ENCODE data around the gene GLG1. TPM values are rescaled to one million over a fixed set of nuclear protein-coding genes. Genes with fewer than 3 reads are reported as not detected.
"Not testable (repeated sequence)": the region's sequence is repeated elsewhere in the genome, so short reads cannot be mapped to it uniquely, and the experiment has no call there.

Gene GLG1
- total RNA-seq, 1 experiment from 2014 or later, result 78.4 TPM

DNA sequence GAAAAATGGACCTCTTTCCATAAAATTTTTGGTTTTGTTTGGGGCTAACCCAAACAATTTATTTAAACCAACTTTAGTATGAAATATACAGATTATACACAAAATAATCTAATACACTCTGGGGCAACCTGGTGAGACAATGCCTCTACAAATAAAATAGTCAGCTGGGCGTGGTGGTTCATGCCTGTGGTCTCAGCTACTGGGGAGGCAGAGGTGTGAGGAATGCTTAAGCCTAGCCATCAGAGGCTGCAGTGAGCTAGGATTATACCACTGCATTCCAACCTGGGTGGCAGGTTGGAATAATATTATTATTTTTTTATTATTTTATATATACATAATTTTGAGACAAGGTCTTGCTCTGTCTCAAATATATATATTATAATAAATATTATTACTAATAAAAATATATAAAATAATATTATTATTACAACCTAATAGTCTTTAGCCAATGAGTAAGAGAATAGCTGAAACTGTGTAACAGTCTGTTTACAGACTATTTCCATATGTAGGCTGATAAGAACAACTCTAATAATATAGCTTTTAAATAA lies 50.5 kb downstream of the GLG1 start:
- DNase-seq (ENCODE audit: low spot score), result no peak
- in situ Hi-C loops (cut with HindIII; ENCODE audit: low sequenced_read_pairs), result no loop called here

DNA sequence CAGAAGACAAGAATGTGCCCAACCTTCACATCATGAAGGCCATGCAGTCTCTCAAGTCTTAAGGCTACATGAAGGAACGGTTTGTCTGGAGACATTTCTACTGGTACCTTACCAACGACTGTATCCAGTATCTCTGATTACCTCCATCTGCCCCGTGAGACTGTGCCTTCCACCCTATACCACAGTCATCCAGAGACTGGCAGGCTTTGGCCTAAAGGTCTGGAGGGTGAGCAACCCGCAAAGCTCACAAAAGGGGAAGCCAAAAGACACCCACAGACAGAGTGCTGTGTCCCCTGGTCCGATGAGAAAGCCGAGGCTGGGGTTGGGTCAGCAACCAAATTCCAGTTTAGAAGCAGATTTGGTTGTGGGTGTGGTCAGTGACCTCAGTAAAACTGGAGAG lies 54.6 kb downstream of the GLG1 start:
- in situ Hi-C loops (cut with HindIII; ENCODE audit: low sequenced_read_pairs); DNase-seq (ENCODE audit: low spot score): not testable (repeated sequence)

- in situ Hi-C loops (cut with HindIII; ENCODE audit: low sequenced_read_pairs), result not testable (repeated sequence)
Observed at GRCh38 chr16:74550227-74551019, 56.5 kb downstream of the GLG1 start.

GRCh38 chr16:74546112-74546511 lies 60.8 kb downstream of the GLG1 start:
- DNase-seq (ENCODE audit: low spot score); in situ Hi-C loops (cut with HindIII; ENCODE audit: low sequenced_read_pairs): not testable (repeated sequence)

More at GRCh38 chr16:74550227-74551019, 56.5 kb downstream of the GLG1 start:
- DNase-seq (ENCODE audit: low spot score), result peak; percentile 87

GRCh38 chr16:74542911-74543578 lies 63.9 kb downstream of the GLG1 start:
- peak; percentile 36 for DNase-seq (ENCODE audit: low spot score)
- in situ Hi-C loops (cut with HindIII; ENCODE audit: low sequenced_read_pairs), result not testable (repeated sequence)

DNA sequence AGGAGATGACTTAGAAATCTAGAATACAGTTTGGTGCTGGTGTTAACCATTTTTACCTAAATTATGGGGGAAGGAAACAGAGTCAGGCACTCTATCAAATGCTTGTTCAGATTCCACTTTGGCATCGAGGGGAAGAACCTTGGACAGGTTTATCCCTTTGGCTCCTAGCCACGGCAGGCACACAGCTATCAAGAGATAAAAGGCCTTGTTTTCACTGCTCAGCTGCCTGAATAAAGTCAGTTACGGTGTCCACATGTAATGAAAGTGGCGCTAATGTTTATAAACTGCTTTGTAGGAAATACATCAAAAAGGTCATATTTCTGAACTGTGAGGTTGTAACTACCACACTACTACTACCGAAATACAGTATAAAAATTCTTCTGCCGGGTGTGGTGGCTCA lies 66.3 kb downstream of the GLG1 start:
- peak; percentile 84 for DNase-seq (ENCODE audit: low spot score)
- in situ Hi-C loops (cut with HindIII; ENCODE audit: low sequenced_read_pairs), result not testable (repeated sequence)

GRCh38 chr16:74538801-74539200 lies 68.1 kb downstream of the GLG1 start:
- DNase-seq (ENCODE audit: low spot score); in situ Hi-C loops (cut with HindIII; ENCODE audit: low sequenced_read_pairs): not testable (repeated sequence)

- DNase-seq (ENCODE audit: low spot score); in situ Hi-C loops (cut with HindIII; ENCODE audit: low sequenced_read_pairs): not testable (repeated sequence)
Observed at GRCh38 chr16:74537746-74538145, 69.2 kb downstream of the GLG1 start.

DNA sequence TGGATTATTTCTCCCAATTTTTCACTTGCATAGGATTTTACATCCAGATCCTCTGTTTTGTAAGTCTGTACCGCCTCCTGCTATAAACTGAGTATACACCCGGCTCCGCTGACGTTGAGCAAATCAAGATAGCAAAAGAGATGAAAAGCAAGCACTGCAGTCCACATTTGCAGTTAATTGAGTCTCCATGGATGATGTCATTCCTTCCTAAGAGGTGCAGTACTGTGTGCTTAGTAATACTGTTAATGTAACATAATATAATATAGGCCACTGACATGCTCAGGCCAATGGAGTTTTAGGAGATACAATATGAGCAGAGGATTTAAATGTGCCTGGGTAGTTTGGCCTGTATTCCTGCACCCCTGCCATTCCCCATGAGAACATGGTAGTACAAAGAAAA lies 72.3 kb downstream of the GLG1 start:
- DNase-seq (ENCODE audit: low spot score); in situ Hi-C loops (cut with HindIII; ENCODE audit: low sequenced_read_pairs): not testable (repeated sequence)

DNA sequence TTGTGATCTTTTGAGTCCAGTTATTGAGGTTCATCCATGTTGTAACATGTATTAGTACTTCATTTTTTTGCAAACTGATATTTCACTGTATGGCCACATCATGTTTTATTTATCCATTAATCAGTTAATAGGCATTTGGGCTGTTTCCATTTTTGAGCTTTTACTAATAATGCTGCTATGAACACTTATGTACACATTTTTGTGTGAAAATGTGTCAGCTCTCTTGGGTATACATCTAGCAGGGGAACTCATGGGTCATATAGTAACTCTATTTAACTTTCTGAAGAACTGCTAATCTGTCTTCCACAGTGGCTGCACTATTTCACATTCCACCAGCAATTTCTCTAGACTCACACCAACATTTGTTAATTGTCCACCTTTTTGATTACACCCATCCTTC lies 82.0 kb downstream of the GLG1 start:
- in situ Hi-C loops (cut with HindIII; ENCODE audit: low sequenced_read_pairs), result no loop called here
- no peak for DNase-seq (ENCODE audit: low spot score)

- in situ Hi-C loops (cut with HindIII; ENCODE audit: low sequenced_read_pairs), result no loop called here
- DNase-seq (ENCODE audit: low spot score), result no peak
Observed at GRCh38 chr16:74524117-74524516, 82.8 kb downstream of the GLG1 start.

DNA sequence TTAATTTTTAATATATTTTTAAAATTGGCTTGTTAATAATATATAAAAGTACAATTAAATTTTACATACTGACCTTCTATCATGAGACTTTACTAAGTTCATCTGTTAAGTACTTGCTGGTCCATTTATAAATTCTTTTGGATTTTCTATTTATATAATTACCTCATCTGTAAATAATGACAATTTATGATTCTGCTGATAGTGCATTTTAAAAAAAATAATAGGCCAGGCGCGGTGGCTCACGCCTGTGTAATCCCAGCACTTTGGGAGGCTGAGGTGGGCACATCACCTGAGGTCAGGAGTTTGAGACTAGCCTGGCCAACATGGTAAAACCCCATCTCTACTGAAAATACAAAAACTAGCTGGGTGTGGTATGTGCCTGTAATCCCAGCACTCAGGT lies 83.2 kb downstream of the GLG1 start:
- DNase-seq (ENCODE audit: low spot score); in situ Hi-C loops (cut with HindIII; ENCODE audit: low sequenced_read_pairs): not testable (repeated sequence)

DNA sequence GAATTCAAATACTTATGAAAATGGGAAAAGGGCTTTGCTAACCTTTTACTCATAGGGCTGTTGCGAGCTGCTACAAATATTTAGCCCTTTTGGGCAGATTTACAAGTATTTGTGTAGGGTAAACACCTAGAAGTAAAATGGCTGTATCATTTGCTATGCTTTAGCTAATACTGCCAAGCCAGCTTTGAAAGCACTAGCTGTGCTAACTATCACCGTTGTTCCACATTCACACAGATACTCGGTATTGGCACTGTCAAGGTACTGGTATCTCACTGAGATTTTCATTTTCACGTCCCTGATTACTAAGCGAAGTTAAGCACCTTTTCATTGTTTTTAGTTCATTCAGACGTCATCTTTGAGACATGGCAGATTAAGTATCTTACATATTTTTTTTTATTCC lies 84.8 kb downstream of the GLG1 start:
- in situ Hi-C loops (cut with HindIII; ENCODE audit: low sequenced_read_pairs), result no loop called here

DNA sequence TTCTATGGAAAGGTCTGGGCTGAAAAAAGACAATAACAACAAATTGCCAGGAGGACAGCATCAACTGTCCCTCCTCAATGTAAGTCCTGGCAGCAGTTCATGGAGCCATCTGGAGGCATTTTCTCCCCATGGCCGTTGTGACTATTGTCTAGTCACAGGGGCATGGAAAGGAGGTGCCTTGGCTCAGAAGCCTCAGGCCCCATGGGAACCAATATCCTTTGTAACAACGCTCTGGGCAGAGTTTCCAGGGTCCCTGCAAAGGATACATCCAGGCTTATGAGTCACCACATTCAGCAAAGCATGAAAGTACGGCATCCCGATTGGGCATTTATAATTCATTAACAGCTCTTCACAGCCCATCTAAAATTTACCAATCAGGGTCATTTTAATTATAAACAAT lies 85.2 kb downstream of the GLG1 start:
- in situ Hi-C loops (cut with HindIII; ENCODE audit: low sequenced_read_pairs), result no loop called here
- peak; percentile 94 for DNase-seq (ENCODE audit: low spot score)

More for the DNA sequence above, 84.8 kb downstream of the GLG1 start:
- peak; percentile 52 for DNase-seq (ENCODE audit: low spot score)

- in situ Hi-C loops (cut with HindIII; ENCODE audit: low sequenced_read_pairs); DNase-seq (ENCODE audit: low spot score): not testable (repeated sequence)
Observed at GRCh38 chr16:74518934-74519333, 88.0 kb downstream of the GLG1 start.

DNA sequence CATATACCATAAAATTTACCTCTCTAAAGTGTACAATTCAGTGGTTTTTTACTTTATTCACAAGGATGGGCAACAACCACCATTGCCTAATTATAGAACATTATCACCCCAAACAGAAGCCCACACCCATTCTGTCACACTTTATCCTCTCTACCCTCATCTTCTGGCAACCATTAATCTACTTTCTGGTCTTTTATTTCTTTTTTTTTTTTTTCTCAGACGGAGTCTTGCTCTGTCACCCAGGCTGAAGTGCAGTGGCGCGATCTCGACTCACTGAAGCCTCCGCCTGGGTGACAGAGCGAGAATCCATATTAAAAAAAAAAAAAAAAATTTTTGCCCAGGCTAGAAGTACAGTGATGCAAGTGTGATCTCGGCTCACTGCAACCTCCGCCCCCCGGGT lies 95.0 kb downstream of the GLG1 start:
- in situ Hi-C loops (cut with HindIII; ENCODE audit: low sequenced_read_pairs), result no loop called here
- DNase-seq (ENCODE audit: low spot score), result no peak

DNA sequence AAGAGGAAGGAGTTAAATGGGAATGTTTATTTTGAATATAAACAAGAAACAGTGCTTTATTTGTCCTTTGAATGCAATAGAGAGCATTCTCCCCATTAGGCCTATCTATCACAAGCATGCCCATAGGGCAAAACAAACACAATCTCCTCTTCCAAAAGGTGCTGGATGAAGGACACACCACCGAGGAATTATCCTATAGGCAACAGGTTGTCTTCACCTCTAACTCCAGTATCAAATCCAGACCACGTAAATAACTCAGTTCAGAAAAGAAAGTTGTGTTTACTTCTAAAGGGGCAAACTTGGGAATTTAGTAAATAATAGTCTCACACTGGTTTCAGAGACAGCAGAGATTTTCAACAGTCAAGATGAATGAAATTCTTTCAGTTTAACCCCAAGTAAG lies 101.9 kb downstream of the GLG1 start:
- DNase-seq (ENCODE audit: low spot score), result no peak
- in situ Hi-C loops (cut with HindIII; ENCODE audit: low sequenced_read_pairs), result no loop called here

DNA sequence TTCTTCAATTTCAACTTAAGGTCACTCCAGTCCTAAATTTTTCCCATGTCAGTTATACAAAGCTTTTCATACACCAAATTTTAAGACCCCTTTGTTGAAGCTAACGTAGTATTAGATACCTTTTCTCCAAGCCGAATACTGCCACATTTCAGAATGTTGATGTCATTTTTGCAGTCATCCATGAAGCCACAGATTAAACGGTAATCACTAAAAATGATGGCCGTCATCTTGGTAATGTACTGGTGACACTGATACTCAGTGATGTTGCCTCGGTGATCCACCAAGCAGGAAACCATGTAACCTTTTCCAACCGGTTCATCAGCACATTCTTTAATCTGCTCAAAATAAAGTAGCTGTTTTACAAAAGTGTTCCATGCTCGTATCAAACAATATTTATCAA lies 103.5 kb downstream of the GLG1 start:
- in situ Hi-C loops (cut with HindIII; ENCODE audit: low sequenced_read_pairs), result no loop called here
- no peak for DNase-seq (ENCODE audit: low spot score)

- in situ Hi-C loops (cut with HindIII; ENCODE audit: low sequenced_read_pairs), result no loop called here
- peak; percentile 31 for DNase-seq (ENCODE audit: low spot score)
Observed at GRCh38 chr16:74501484-74502478, 105.1 kb downstream of the GLG1 start.

All from G401 (cell line).